ENCODE data around the gene SLC35B2. TPM values are rescaled to one million over a fixed set of nuclear protein-coding genes. Genes with fewer than 3 reads are reported as not detected.
A peak's percentile ranks its signal among the peaks of the same experiment; 100 is the strongest.
"Not testable (repeated sequence)": the region's sequence is repeated elsewhere in the genome, so short reads cannot be mapped to it uniquely, and the experiment has no call there.

Gene SLC35B2
- polyA plus RNA-seq, 1 experiment = 145 TPM

DNA sequence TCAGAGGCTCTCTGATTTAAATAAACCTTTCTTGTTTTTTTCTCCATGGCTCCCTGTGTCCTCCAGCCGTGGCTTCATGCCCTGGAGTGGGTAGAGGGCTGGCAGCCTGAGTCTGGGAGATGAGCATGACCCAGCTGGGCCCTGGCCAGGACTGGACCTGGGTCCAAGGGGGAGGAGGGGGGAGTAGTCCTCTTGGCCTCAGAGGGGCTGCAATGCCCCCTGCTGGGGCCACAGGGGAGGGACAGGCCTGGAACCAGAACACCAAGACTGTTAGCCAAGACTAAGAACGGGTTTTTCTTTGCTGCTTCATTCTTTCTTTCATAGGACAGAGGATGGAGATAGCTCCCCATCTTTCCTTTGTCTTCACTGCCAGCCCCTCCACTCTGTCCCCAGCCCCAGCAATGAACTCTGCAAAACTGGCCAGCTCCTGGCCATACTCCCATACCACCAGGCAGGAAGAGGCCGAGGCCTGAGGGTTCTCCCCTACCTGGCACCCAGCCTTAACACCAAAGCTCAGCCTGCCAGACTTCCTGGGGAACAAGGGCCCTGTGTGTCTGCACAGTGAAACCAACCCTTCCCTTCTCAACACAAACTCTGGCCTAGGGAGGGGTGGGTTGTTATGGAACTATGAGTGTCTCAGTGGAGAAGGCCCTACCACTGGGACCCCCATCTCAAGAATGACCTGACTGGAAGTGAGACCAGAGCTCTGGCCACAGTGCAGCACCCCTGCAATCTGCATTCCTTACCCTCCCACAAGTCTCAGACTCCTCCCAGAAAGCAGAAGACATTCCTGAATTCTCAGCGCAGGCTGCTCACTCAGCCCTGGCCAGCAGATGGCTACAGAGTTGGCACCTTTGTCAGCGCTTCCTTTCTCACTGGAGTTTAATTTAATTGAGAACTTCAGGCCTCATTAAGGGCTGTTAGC is 23.0 kb downstream of the SLC35B2 start:
- Histone ChIP-seq H3K27me3 (ENCODE audit: control insufficient read depth, insufficient read depth, low read length) (no peaks in the 10 kb centered on the region), H3K36me3 (ENCODE audit: control insufficient read depth, insufficient read depth, low read length) (no peaks in the 10 kb centered on the region; the same call in 1 of the 2 replicates), H3K4me3 (ENCODE audit: low read depth, low read length) (no peak overlapping the region)
- POLR2A ChIA-PET = interaction anchor here (1.0 kb wide), 1 partner anchor 13 kb away, joined by 8 read pairs; the partner anchor contains the start of gene HSP90AB1
- peak; percentile 86 for TF ChIP-seq CTCF (IDR thresholded peaks at IDR 0.05; ENCODE audit: insufficient read depth, low read depth, low read length)
- CTCF ChIA-PET = interaction anchor here (0.6 to 6.8 kb wide), 31 partner anchors 8 to 138 kb away, joined by 3 to 89 read pairs (median 5); partner anchors contain the start of genes HSP90AB1, MYMX, SLC29A1 and SLC35B2
- DNase-seq (ENCODE audit: low read depth) = no peak

GRCh38 chr6:44233567-44234100 is 23.7 kb downstream of the SLC35B2 start:
- TF ChIP-seq CTCF (IDR thresholded peaks at IDR 0.05; ENCODE audit: insufficient read depth, low read depth, low read length) = no peak
- ChIA-PET POLR2A (no interaction called here), CTCF (interaction anchor here (0.7 to 6.8 kb wide), 26 partner anchors 9 to 137 kb away, joined by 3 to 89 read pairs (median 6); partner anchors contain the start of genes HSP90AB1, MYMX, SLC29A1 and SLC35B2)
- H3K4me3 ChIP-seq (ENCODE audit: low read depth, low read length) = no peak overlapping the region
- no peak for DNase-seq (ENCODE audit: low read depth)
- no peaks in the 10 kb centered on the region; the same call in 1 of the 2 replicates for H3K36me3 ChIP-seq (ENCODE audit: control insufficient read depth, insufficient read depth, low read length)
- H3K27me3 ChIP-seq (ENCODE audit: control insufficient read depth, insufficient read depth, low read length) = no peaks in the 10 kb centered on the region

DNA sequence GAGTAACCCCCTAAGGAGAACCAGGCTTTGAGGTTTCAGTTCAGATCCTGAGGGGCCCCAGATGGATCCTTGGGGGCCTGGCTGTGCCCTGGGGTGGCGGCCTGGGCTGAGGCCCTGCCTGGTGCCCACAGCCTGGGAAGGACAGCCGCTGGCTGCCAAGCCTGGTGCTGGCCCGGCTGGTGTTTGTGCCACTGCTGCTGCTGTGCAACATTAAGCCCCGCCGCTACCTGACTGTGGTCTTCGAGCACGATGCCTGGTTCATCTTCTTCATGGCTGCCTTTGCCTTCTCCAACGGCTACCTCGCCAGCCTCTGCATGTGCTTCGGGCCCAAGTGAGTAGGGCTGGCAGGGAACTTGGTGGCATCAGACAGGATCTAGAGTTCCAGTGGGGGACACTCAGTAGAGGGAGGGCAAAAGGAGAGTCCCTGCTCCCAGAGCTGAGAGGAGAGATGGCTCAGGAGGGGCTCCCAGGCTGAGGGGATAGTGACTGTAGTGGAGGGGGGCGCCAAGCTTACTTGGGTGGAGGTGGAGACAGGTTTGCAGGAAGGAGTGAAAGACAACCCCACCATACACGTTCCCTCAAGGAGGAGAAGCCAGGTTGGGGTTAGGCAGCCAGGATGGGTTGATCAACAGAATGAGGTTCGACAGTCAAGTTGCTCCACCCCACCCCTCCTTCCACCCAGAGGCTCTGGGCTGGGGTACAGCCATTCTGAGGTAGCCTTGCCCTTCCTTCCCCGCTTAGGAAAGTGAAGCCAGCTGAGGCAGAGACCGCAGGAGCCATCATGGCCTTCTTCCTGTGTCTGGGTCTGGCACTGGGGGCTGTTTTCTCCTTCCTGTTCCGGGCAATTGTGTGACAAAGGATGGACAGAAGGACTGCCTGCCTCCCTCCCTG is 24.4 kb downstream of the SLC35B2 start:
- TF ChIP-seq CTCF (IDR thresholded peaks at IDR 0.05; ENCODE audit: insufficient read depth, low read depth, low read length) = no peak
- CTCF ChIA-PET = interaction anchor here (0.8 to 6.8 kb wide), 7 partner anchors 11 to 136 kb away, joined by 3 to 89 read pairs (median 7); partner anchors contain the start of genes HSP90AB1 and SLC29A1
- POLR2A ChIA-PET = no interaction called here
- Histone ChIP-seq H3K27me3 (ENCODE audit: control insufficient read depth, insufficient read depth, low read length) (no peaks in the 10 kb centered on the region), H3K36me3 (ENCODE audit: control insufficient read depth, insufficient read depth, low read length) (no peaks in the 10 kb centered on the region; the same call in 1 of the 2 replicates), H3K4me3 (ENCODE audit: low read depth, low read length) (no peak overlapping the region)
- DNase-seq (ENCODE audit: low read depth) = no peak

- H3K27me3 ChIP-seq (ENCODE audit: control insufficient read depth, insufficient read depth, low read length); H3K4me3 ChIP-seq (ENCODE audit: low read depth, low read length); DNase-seq (ENCODE audit: low read depth); POLR2A ChIA-PET; H3K36me3 ChIP-seq (ENCODE audit: control insufficient read depth, insufficient read depth, low read length): not testable (repeated sequence)
- CTCF ChIA-PET = interaction anchor here (1.4 kb wide), 1 partner anchor 10 kb away, joined by 4 read pairs; no protein-coding TSS in a partner anchor
These were observed 25.9 kb downstream of the SLC35B2 start for GRCh38 chr6:44231426-44231825.

DNA sequence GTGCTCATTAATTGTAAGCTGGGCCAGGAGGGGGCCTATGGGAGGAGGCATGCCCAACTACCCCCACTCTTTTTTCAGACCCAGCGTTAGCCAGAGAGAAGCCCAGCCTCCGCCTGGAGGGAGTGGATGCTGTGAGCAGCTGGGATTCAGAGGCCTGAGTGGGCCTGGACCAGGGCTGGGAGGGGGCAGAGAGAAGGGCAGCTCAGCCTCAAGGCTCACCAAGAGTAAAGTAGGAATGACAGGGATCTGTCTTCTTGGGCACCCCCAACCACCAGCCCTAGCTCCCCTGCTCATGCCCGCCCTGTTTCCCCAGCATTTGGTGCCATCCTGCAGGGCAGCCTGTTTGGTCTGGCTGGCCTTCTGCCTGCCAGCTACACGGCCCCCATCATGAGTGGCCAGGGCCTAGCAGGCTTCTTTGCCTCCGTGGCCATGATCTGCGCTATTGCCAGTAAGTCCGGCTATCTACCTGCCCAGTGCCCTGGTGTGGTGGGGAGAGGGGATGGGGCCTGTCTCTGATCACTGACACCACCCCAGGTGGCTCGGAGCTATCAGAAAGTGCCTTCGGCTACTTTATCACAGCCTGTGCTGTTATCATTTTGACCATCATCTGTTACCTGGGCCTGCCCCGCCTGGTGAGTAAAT is 27.2 kb downstream of the SLC35B2 start:
- CTCF ChIA-PET = interaction anchor here (0.7 to 1.4 kb wide), 3 partner anchors 9 to 55 kb away, joined by 4 to 5 read pairs (median 4); no protein-coding TSS in a partner anchor

More for the DNA sequence above, 27.2 kb downstream of the SLC35B2 start:
- no peak overlapping the region for H3K4me3 ChIP-seq (ENCODE audit: low read depth, low read length)
- no peaks in the 10 kb centered on the region for H3K27me3 ChIP-seq (ENCODE audit: control insufficient read depth, insufficient read depth, low read length)
- TF ChIP-seq CTCF (IDR thresholded peaks at IDR 0.05; ENCODE audit: insufficient read depth, low read depth, low read length) = no peak
- no peaks in the 10 kb centered on the region; the same call in 1 of the 2 replicates for H3K36me3 ChIP-seq (ENCODE audit: control insufficient read depth, insufficient read depth, low read length)
- DNase-seq (ENCODE audit: low read depth) = no peak
- POLR2A ChIA-PET = no interaction called here
